Medulla oblongata (tissue), 1 donor: ENCODE data around the gene RPS25.
"Not testable (repeated sequence)": the region's sequence is repeated elsewhere in the genome, so short reads cannot be mapped to it uniquely, and the experiment has no call there.

Experiments
- DNase-seq: peaks from one replicate; pipeline ENCODE4 v3.0.0-alpha.2; 2015; ENCODE audit errors: extremely low spot score

The RPS25 gene

DNA sequence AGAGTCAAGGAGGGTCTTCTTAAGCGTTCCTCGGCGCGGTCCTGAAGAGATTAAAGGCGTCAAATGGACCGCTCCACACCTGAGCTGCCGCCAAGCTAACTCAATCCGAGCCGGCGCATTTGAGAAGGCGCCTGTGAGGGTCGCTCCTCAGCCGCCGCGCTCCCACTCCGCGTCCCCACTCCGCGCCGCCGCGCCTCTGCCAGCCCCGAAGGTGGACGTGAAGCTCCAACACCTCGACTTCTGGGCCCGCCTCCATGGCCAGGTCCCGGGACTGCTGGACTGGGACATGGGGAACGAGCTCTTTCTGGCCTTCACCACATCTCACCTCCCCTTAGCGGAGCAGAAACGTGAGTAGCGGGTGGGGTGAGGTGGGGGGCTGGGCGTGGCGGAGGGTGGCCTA lies 46.5 kb downstream of the RPS25 start, which contains the start of gene FOXR1:
Gene FOXR1, plus strand, starts transcription at position 116 of the 400 bp plus-strand sequence. Its CDS starts 171 bp downstream, at position 287.
- DNase-seq, result no peak

DNA sequence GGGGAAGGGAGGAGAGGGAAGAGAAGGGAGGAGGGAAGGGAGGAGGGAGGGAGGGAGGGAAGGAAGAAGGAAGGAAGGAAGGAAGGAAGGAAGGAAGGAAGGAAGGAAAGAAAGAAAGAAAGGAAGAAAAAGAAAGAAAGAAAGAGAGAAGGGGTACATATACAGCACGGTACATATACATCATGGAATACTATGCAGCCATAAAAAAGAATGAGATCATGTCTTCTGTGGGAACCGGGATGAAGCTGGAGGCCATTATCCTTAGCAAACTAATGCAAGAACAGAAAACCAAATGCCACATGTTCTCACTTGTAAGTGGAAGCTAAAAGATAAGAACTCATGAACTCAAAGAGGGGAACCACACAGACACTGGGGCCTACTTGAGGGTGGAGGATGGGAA lies 48.6 kb downstream of the RPS25 start:
- not testable (repeated sequence) for DNase-seq
